ENCODE data around the gene DCTN4.
A peak's percentile ranks its signal among the peaks of the same experiment; 100 is the strongest.

Gene DCTN4

GRCh38 chr5:150758531-150759333 lies at the start of gene DCTN4:
TSS of gene DCTN4 (minus strand) at chr5:150759017. CDS start at chr5:150758993, 24 bp downstream.
- DNase-seq (ENCODE audit: low spot score) (peak; percentile 98), ATAC-seq (ENCODE audit: low read depth) (peak; percentile 96)
- Histone ChIP-seq H3K9me3 (ENCODE audit: severe bottlenecking) (no peaks in the 10 kb centered on the region), H3K36me3 (ENCODE audit: low read depth) (peaks cover 43% of the 10 kb centered on the region), H3K27me3 (ENCODE audit: insufficient read depth, poor library complexity, severe bottlenecking) (no peaks in the 10 kb centered on the region), H3K4me3 (ENCODE audit: severe bottlenecking) (peak within 1 kb of the TSS; percentile 63), H3K4me1 (ENCODE audit: insufficient read depth, poor library complexity, severe bottlenecking) (peaks cover 26% of the 10 kb centered on the region), H3K27ac (ENCODE audit: poor library complexity, severe bottlenecking) (peak within 1 kb of the TSS; percentile 73)
- no peak for TF ChIP-seq CTCF (IDR thresholded peaks at IDR 0.05; ENCODE audit: poor library complexity, severe bottlenecking)

GRCh38 chr5:150804388-150804787 lies 45.6 kb upstream of the DCTN4 start:
- peaks cover 4% of the 10 kb centered on the region for H3K27me3 ChIP-seq (ENCODE audit: insufficient read depth, poor library complexity, severe bottlenecking)
- H3K4me3 ChIP-seq (ENCODE audit: severe bottlenecking): no peak overlapping the region
- TF ChIP-seq CTCF (IDR thresholded peaks at IDR 0.05; ENCODE audit: poor library complexity, severe bottlenecking): no peak
- ATAC-seq (ENCODE audit: low read depth) (no peak), DNase-seq (ENCODE audit: low spot score) (no peak)
- no peak overlapping the region for H3K27ac ChIP-seq (ENCODE audit: poor library complexity, severe bottlenecking)
- no peaks in the 10 kb centered on the region for H3K36me3 ChIP-seq (ENCODE audit: low read depth)
- no peaks in the 10 kb centered on the region for H3K4me1 ChIP-seq (ENCODE audit: insufficient read depth, poor library complexity, severe bottlenecking)
- no peaks in the 10 kb centered on the region for H3K9me3 ChIP-seq (ENCODE audit: severe bottlenecking)

- H3K27me3 ChIP-seq (ENCODE audit: insufficient read depth, poor library complexity, severe bottlenecking): no peaks in the 10 kb centered on the region
- H3K9me3 ChIP-seq (ENCODE audit: severe bottlenecking): no peaks in the 10 kb centered on the region
- H3K4me3 ChIP-seq (ENCODE audit: severe bottlenecking): peak overlapping the region; percentile 3
- H3K4me1 ChIP-seq (ENCODE audit: insufficient read depth, poor library complexity, severe bottlenecking): no peaks in the 10 kb centered on the region
- no peak overlapping the region for H3K27ac ChIP-seq (ENCODE audit: poor library complexity, severe bottlenecking)
- ATAC-seq (ENCODE audit: low read depth) (peak; percentile 93), DNase-seq (ENCODE audit: low spot score) (no peak)
- TF ChIP-seq CTCF (IDR thresholded peaks at IDR 0.05; ENCODE audit: poor library complexity, severe bottlenecking): peak; percentile 89
- peaks cover 4% of the 10 kb centered on the region; the same call in 1 of the 2 replicates for H3K36me3 ChIP-seq (ENCODE audit: low read depth)
Measured at GRCh38 chr5:150801117-150801927, 42.5 kb upstream of the DCTN4 start.

GRCh38 chr5:150797384-150797783 lies 38.6 kb upstream of the DCTN4 start:
- no peaks in the 10 kb centered on the region for H3K9me3 ChIP-seq (ENCODE audit: severe bottlenecking)
- no peaks in the 10 kb centered on the region for H3K27me3 ChIP-seq (ENCODE audit: insufficient read depth, poor library complexity, severe bottlenecking)
- TF ChIP-seq CTCF (IDR thresholded peaks at IDR 0.05; ENCODE audit: poor library complexity, severe bottlenecking): no peak
- H3K27ac ChIP-seq (ENCODE audit: poor library complexity, severe bottlenecking): no peak overlapping the region
- H3K36me3 ChIP-seq (ENCODE audit: low read depth): peaks cover 4% of the 10 kb centered on the region; the same call in 1 of the 2 replicates
- H3K4me1 ChIP-seq (ENCODE audit: insufficient read depth, poor library complexity, severe bottlenecking): no peaks in the 10 kb centered on the region
- DNase-seq (ENCODE audit: low spot score): no peak
- no peak overlapping the region for H3K4me3 ChIP-seq (ENCODE audit: severe bottlenecking)
- no peak for ATAC-seq (ENCODE audit: low read depth)
